ENCODE data around the gene ANXA1. TPM values are rescaled to one million over a fixed set of nuclear protein-coding genes. Genes with fewer than 3 reads are reported as not detected.

Gene ANXA1
- total RNA-seq, 1 donor from 2014 or later: 175 TPM

GRCh38 chr9:73137914-73138313 lies 13.8 kb upstream of the ANXA1 start:
- no peak for DNase-seq (ENCODE audit: low spot score)

- DNase-seq (ENCODE audit: low spot score): no peak
These were observed 13.1 kb upstream of the ANXA1 start for GRCh38 chr9:73138516-73138915.

GRCh38 chr9:73141282-73141681 lies 10.4 kb upstream of the ANXA1 start:
- no peak for DNase-seq (ENCODE audit: low spot score)

- no peak for DNase-seq (ENCODE audit: low spot score)
These were observed 7.8 kb upstream of the ANXA1 start for GRCh38 chr9:73143711-73144328.

- no peak for DNase-seq (ENCODE audit: low spot score)
These were observed 5.4 kb upstream of the ANXA1 start for GRCh38 chr9:73146111-73146815.

GRCh38 chr9:73148447-73148937 lies 3.2 kb upstream of the ANXA1 start:
- no peak for DNase-seq (ENCODE audit: low spot score)

- DNase-seq (ENCODE audit: low spot score): no peak
These were observed 2.1 kb upstream of the ANXA1 start for GRCh38 chr9:73149371-73150067.

- DNase-seq (ENCODE audit: low spot score): no peak
These were observed 829 bp downstream of the ANXA1 start for GRCh38 chr9:73152543-73152844.

GRCh38 chr9:73152953-73153352 lies 1.3 kb downstream of the ANXA1 start:
- DNase-seq (ENCODE audit: low spot score): no peak

- no peak for DNase-seq (ENCODE audit: low spot score)
These were observed 2.1 kb downstream of the ANXA1 start for GRCh38 chr9:73153793-73154227.

GRCh38 chr9:73154271-73154670 lies 2.6 kb downstream of the ANXA1 start:
- DNase-seq (ENCODE audit: low spot score): no peak

- no peak for DNase-seq (ENCODE audit: low spot score)
These were observed 3.1 kb downstream of the ANXA1 start for GRCh38 chr9:73154722-73155121.

- no peak for DNase-seq (ENCODE audit: low spot score)
These were observed 3.7 kb downstream of the ANXA1 start for GRCh38 chr9:73155377-73155776.

GRCh38 chr9:73155968-73156864 lies 4.6 kb downstream of the ANXA1 start:
- DNase-seq (ENCODE audit: low spot score): no peak

- no peak for DNase-seq (ENCODE audit: low spot score)
These were observed 5.2 kb downstream of the ANXA1 start for GRCh38 chr9:73156865-73157187.

GRCh38 chr9:73157811-73158210 lies 6.1 kb downstream of the ANXA1 start:
- no peak for DNase-seq (ENCODE audit: low spot score)

GRCh38 chr9:73158723-73159122 lies 7.1 kb downstream of the ANXA1 start:
- no peak for DNase-seq (ENCODE audit: low spot score)

- DNase-seq (ENCODE audit: low spot score): no peak
These were observed 9.2 kb downstream of the ANXA1 start for GRCh38 chr9:73160868-73161267.

- DNase-seq (ENCODE audit: low spot score): no peak
These were observed 11.5 kb downstream of the ANXA1 start for GRCh38 chr9:73162987-73163768.

GRCh38 chr9:73165911-73166310 lies 14.2 kb downstream of the ANXA1 start:
- no peak for DNase-seq (ENCODE audit: low spot score)

GRCh38 chr9:73166468-73166867 lies 14.8 kb downstream of the ANXA1 start:
- no peak for DNase-seq (ENCODE audit: low spot score)

All from ureter (tissue), 1 donor.